Activated T-cell treated with anti-CD3 and anti-CD28 coated beads, Interleukin-2, amount 50 U/mL, for 72 hours (primary cell): ENCODE data around the gene FHL2. TPM values are rescaled to one million over a fixed set of nuclear protein-coding genes. Genes with fewer than 3 reads are reported as not detected.
A peak's percentile ranks its signal among the peaks of the same experiment; 100 is the strongest.

Experiments
- ATAC-seq, 2 donors: fragments of 150-1000 bp; cut with Tn5 transposase; replicated peaks in 1 of 2; 2 replicates each; pipeline ENCODE4 v1.10.0; 2021; ENCODE audit warnings: moderate library complexity in 2 of 2, mild to moderate bottlenecking in 1 of 2
- DNase-seq, 2 donors: peaks; one replicate each; pipeline ENCODE4 v3.0.0; 2021 to 2022; ENCODE audit warnings: mixed read lengths in 1 of 2
- H3K27ac Mint-ChIP-seq: one replicate; pipeline ENCODE4 v1.8.0; 2022; ENCODE audit warnings: mild to moderate bottlenecking, moderate library complexity, mixed read lengths
- H3K27me3 Mint-ChIP-seq: one replicate; pipeline ENCODE4 v1.8.0; 2022; ENCODE audit warnings: low read depth, mixed read lengths
- H3K36me3 Mint-ChIP-seq, 2 donors: one replicate each; pipeline ENCODE4 v1.8.0; 2022; ENCODE audit warnings: mixed read lengths in 2 of 2, mild to moderate bottlenecking in 1 of 2; ENCODE audit not compliant: insufficient read depth in 2 of 2
- H3K4me1 Mint-ChIP-seq: one replicate; pipeline ENCODE4 v1.8.0; 2022; ENCODE audit warnings: low read depth, mixed read lengths
- H3K4me3 Mint-ChIP-seq, 2 donors: one replicate each; pipeline ENCODE4 v1.8.0; 2022; ENCODE audit warnings: mild to moderate bottlenecking in 2 of 2, mixed read lengths in 2 of 2, moderate library complexity in 2 of 2
- H3K9me3 Mint-ChIP-seq, 2 donors: one replicate each; pipeline ENCODE4 v1.8.0; 2022; ENCODE audit warnings: mixed read lengths in 2 of 2
- total RNA-seq, 2 donors: library from RNA; stranded (reverse); gene quantifications; one replicate each; pipeline ENCODE4 v1.2.3, GENCODE V29; 2022

Gene FHL2
- total RNA-seq, 2 donors from 2014 or later, result 2.2 to 7.1 TPM

GRCh38 chr2:105378276-105378840 is 20.5 kb downstream of the FHL2 start:
- no peak for ATAC-seq
- H3K27me3 Mint-ChIP-seq, result no peaks in the 10 kb centered on the region

GRCh38 chr2:105377871-105378270 is 21.0 kb downstream of the FHL2 start:
- Mint-ChIP-seq H3K36me3 (peaks cover 0 to under 1% of the 10 kb centered on the region in 2 donors), H3K4me1 (peaks cover 10% of the 10 kb centered on the region), H3K27ac (no peak overlapping the region), H3K27me3 (no peaks in the 10 kb centered on the region), H3K4me3 (no peak overlapping the region), H3K9me3 (no peaks in the 10 kb centered on the region)
- no peak for ATAC-seq
- DNase-seq, result no peak

More at GRCh38 chr2:105378276-105378840, 20.5 kb downstream of the FHL2 start:
- Mint-ChIP-seq H3K4me3 (no peak overlapping the region), H3K36me3 (no peaks in the 10 kb centered on the region), H3K9me3 (no peaks in the 10 kb centered on the region), H3K4me1 (peaks cover 10% of the 10 kb centered on the region), H3K27ac (no peak overlapping the region)
- DNase-seq, result no peak

GRCh38 chr2:105376789-105377240 is 22.0 kb downstream of the FHL2 start:
- DNase-seq (no peak), ATAC-seq (no peak)
- Mint-ChIP-seq H3K27me3 (no peaks in the 10 kb centered on the region), H3K4me1 (peaks cover 10% of the 10 kb centered on the region), H3K36me3 (peaks cover 0 to 2% of the 10 kb centered on the region in 2 donors), H3K9me3 (no peaks in the 10 kb centered on the region), H3K4me3 (no peak overlapping the region), H3K27ac (no peak overlapping the region)

- H3K4me3 Mint-ChIP-seq, result no peak overlapping the region
- no peak overlapping the region for H3K27ac Mint-ChIP-seq
- H3K9me3 Mint-ChIP-seq, result no peaks in the 10 kb centered on the region
- peaks cover 10% of the 10 kb centered on the region for H3K4me1 Mint-ChIP-seq
- DNase-seq (no peak), ATAC-seq (no peak)
- H3K36me3 Mint-ChIP-seq, result peaks cover 0 to 2% of the 10 kb centered on the region in 2 donors
- H3K27me3 Mint-ChIP-seq, result no peaks in the 10 kb centered on the region
These were observed 22.8 kb downstream of the FHL2 start for GRCh38 chr2:105376010-105376409.

GRCh38 chr2:105375001-105375561 is 23.8 kb downstream of the FHL2 start:
- no peaks in the 10 kb centered on the region for H3K27me3 Mint-ChIP-seq
- H3K27ac Mint-ChIP-seq, result no peak overlapping the region
- H3K4me3 Mint-ChIP-seq, result no peak overlapping the region
- ATAC-seq (no peak), DNase-seq (no peak)
- H3K36me3 Mint-ChIP-seq, result peaks cover 0 to 2% of the 10 kb centered on the region in 2 donors
- H3K4me1 Mint-ChIP-seq, result peaks cover 15% of the 10 kb centered on the region
- H3K9me3 Mint-ChIP-seq, result no peaks in the 10 kb centered on the region

- ATAC-seq (peak; percentile 46 to 75), DNase-seq (peak; percentile 10 to 42)
- peak overlapping the region; percentile 92 for H3K27ac Mint-ChIP-seq
- no peaks in the 10 kb centered on the region for H3K9me3 Mint-ChIP-seq
- H3K36me3 Mint-ChIP-seq, result peaks cover 0 to 2% of the 10 kb centered on the region in 2 donors
- no peaks in the 10 kb centered on the region for H3K27me3 Mint-ChIP-seq
- H3K4me1 Mint-ChIP-seq, result peaks cover 21% of the 10 kb centered on the region
- H3K4me3 Mint-ChIP-seq, result peak overlapping the region; percentile 72 to 78
These were observed 24.9 kb downstream of the FHL2 start for GRCh38 chr2:105373895-105374401.

GRCh38 chr2:105373344-105373781 is 25.5 kb downstream of the FHL2 start:
- H3K9me3 Mint-ChIP-seq, result no peaks in the 10 kb centered on the region
- H3K27ac Mint-ChIP-seq, result no peak overlapping the region
- H3K4me1 Mint-ChIP-seq, result peaks cover 21% of the 10 kb centered on the region
- H3K27me3 Mint-ChIP-seq, result no peaks in the 10 kb centered on the region
- DNase-seq (no peak), ATAC-seq (no peak)
- H3K4me3 Mint-ChIP-seq, result peak overlapping the region in 1 of 2 donors; percentile 78
- H3K36me3 Mint-ChIP-seq, result peaks cover 0 to 2% of the 10 kb centered on the region in 2 donors

GRCh38 chr2:105371810-105372209 is 27.0 kb downstream of the FHL2 start:
- no peaks in the 10 kb centered on the region for H3K9me3 Mint-ChIP-seq
- peaks cover 0 to 2% of the 10 kb centered on the region in 2 donors for H3K36me3 Mint-ChIP-seq
- no peaks in the 10 kb centered on the region for H3K27me3 Mint-ChIP-seq
- H3K4me3 Mint-ChIP-seq, result no peak overlapping the region
- DNase-seq (no peak), ATAC-seq (no peak)
- peaks cover 21% of the 10 kb centered on the region for H3K4me1 Mint-ChIP-seq
- H3K27ac Mint-ChIP-seq, result no peak overlapping the region

- H3K4me3 Mint-ChIP-seq, result no peak overlapping the region
- H3K9me3 Mint-ChIP-seq, result no peaks in the 10 kb centered on the region
- peaks cover 0 to 2% of the 10 kb centered on the region in 2 donors for H3K36me3 Mint-ChIP-seq
- ATAC-seq, result no peak
- no peak for DNase-seq
- H3K27me3 Mint-ChIP-seq, result no peaks in the 10 kb centered on the region
- H3K4me1 Mint-ChIP-seq, result peaks cover 21% of the 10 kb centered on the region
- no peak overlapping the region for H3K27ac Mint-ChIP-seq
These were observed 27.7 kb downstream of the FHL2 start for GRCh38 chr2:105371156-105371555.

GRCh38 chr2:105369777-105370690 is 28.8 kb downstream of the FHL2 start:
- no peak overlapping the region for H3K27ac Mint-ChIP-seq
- DNase-seq (peak; percentile 84 to 86), ATAC-seq (peak; percentile 92 to 97)
- H3K4me3 Mint-ChIP-seq, result peak overlapping the region; percentile 56 to 68
- H3K9me3 Mint-ChIP-seq, result no peaks in the 10 kb centered on the region
- H3K4me1 Mint-ChIP-seq, result peaks cover 21% of the 10 kb centered on the region
- H3K27me3 Mint-ChIP-seq, result no peaks in the 10 kb centered on the region
- H3K36me3 Mint-ChIP-seq, result peaks cover 0 to 5% of the 10 kb centered on the region in 2 donors

GRCh38 chr2:105368759-105369408 is 30.0 kb downstream of the FHL2 start:
- H3K27ac Mint-ChIP-seq, result no peak overlapping the region
- no peak for DNase-seq
- H3K27me3 Mint-ChIP-seq, result no peaks in the 10 kb centered on the region
- peaks cover 16% of the 10 kb centered on the region for H3K4me1 Mint-ChIP-seq
- no peaks in the 10 kb centered on the region for H3K9me3 Mint-ChIP-seq
- peaks cover 0 to 5% of the 10 kb centered on the region in 2 donors for H3K36me3 Mint-ChIP-seq
- no peak overlapping the region for H3K4me3 Mint-ChIP-seq
- ATAC-seq, result no peak

- H3K4me3 Mint-ChIP-seq, result no peak overlapping the region
- peak overlapping the region; percentile 29 for H3K27ac Mint-ChIP-seq
- no peak for DNase-seq
- H3K27me3 Mint-ChIP-seq, result no peaks in the 10 kb centered on the region
- ATAC-seq, result no peak
- no peaks in the 10 kb centered on the region for H3K9me3 Mint-ChIP-seq
- peaks cover 22% of the 10 kb centered on the region for H3K4me1 Mint-ChIP-seq
- peaks cover 0 to 5% of the 10 kb centered on the region in 2 donors for H3K36me3 Mint-ChIP-seq
These were observed 33.6 kb downstream of the FHL2 start for GRCh38 chr2:105365206-105365605.
